Measurements from ENCODE around the gene ADAR. TPM values are rescaled to one million over a fixed set of nuclear protein-coding genes. Genes with fewer than 3 reads are reported as not detected.

ADAR gene
- total RNA-seq, 1 experiment from 2014 or later = 190 TPM

DNA sequence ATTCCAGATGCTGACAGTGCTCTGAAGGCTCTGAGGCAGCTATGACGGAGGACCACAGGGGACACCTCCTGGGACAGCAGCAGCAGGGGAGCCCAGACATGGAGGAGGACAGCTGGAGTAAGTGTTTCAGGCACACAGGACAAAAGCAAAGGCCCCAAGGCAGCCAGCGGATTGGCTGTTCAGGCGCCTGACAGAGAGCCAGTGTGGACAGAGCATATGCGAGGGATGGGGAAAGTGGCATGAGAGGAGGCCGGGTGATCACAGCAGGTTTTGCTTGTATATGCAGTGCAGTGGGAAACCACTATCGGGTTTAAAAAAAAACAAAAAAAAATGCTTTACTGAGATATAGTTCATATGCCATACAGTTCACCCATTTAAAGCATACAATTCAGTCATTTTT lies 21.3 kb downstream of the ADAR start:
- DNase-seq = no peak
- no peaks in the 10 kb centered on the region for H3K27me3 Mint-ChIP-seq (ENCODE audit: insufficient read depth, unreplicated experiment)
- Histone ChIP-seq H3K4me1 (no peaks in the 10 kb centered on the region), H3K9me3 (no peaks in the 10 kb centered on the region), H3K4me3 (ENCODE audit: low read depth, low read length) (no peak overlapping the region), H3K27me3 (replicated peaks; ENCODE audit: control insufficient read depth, insufficient read depth, low read length) (no peaks in the 10 kb centered on the region), H3K36me3 (ENCODE audit: control insufficient read depth, insufficient read depth, low read length) (peaks cover 9% of the 10 kb centered on the region)
- no peak overlapping the region for H3K4me3 Mint-ChIP-seq (ENCODE audit: unreplicated experiment)
- H3K4me1 Mint-ChIP-seq (ENCODE audit: low read depth, unreplicated experiment) = no peaks in the 10 kb centered on the region
- peaks cover 91% of the 10 kb centered on the region for H3K36me3 Mint-ChIP-seq (ENCODE audit: insufficient read depth, unreplicated experiment)
- no peak overlapping the region for H3K27ac Mint-ChIP-seq (ENCODE audit: unreplicated experiment)
- CTCF ChIA-PET = no interaction called here
- H3K9me3 Mint-ChIP-seq (ENCODE audit: unreplicated experiment) = no peaks in the 10 kb centered on the region
- TF ChIP-seq CTCF (IDR thresholded peaks at IDR 0.05; ENCODE audit: insufficient read depth in 1 of 2, low read depth in 1 of 2, low read length in 1 of 2, severe bottlenecking in 1 of 2, unreplicated experiment in 1 of 2) = no peak
- POLR2A ChIA-PET = no interaction called here
- intact Hi-C loops (cut with micrococcal nuclease; ENCODE audit: unreplicated experiment) = no loop called here
- BruUV-seq (replicated peaks) = no TSS peak

DNA sequence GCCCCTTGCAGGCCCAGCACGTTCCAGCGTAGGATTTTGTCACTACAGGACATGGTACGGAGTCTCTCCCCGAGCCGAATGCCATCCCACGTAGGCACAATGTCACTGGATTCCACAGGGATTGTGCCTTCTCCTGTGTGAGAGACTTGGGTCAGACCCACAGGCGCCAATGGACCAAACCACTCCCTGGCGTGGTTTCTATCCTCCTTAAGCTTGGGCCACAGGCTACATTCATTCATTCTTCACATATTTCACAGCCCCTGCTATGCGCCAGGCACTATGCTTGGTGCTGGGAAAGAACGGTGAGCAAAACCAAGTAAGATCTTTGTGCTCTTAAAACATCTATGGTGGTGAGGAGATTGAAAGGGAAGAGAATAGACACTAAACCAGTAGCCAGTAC lies 21.8 kb downstream of the ADAR start:
- CTCF ChIA-PET = no interaction called here
- Mint-ChIP-seq H3K4me1 (ENCODE audit: low read depth, unreplicated experiment) (no peaks in the 10 kb centered on the region), H3K27me3 (ENCODE audit: insufficient read depth, unreplicated experiment) (no peaks in the 10 kb centered on the region), H3K27ac (ENCODE audit: unreplicated experiment) (no peak overlapping the region), H3K4me3 (ENCODE audit: unreplicated experiment) (no peak overlapping the region), H3K36me3 (ENCODE audit: insufficient read depth, unreplicated experiment) (peaks cover 90% of the 10 kb centered on the region), H3K9me3 (ENCODE audit: unreplicated experiment) (no peaks in the 10 kb centered on the region)
- no peak for DNase-seq
- no peak for TF ChIP-seq CTCF (IDR thresholded peaks at IDR 0.05; ENCODE audit: insufficient read depth in 1 of 2, low read depth in 1 of 2, low read length in 1 of 2, severe bottlenecking in 1 of 2, unreplicated experiment in 1 of 2)
- Histone ChIP-seq H3K4me1 (no peaks in the 10 kb centered on the region), H3K27me3 (replicated peaks; ENCODE audit: control insufficient read depth, insufficient read depth, low read length) (no peaks in the 10 kb centered on the region), H3K4me3 (ENCODE audit: low read depth, low read length) (no peak overlapping the region), H3K9me3 (no peaks in the 10 kb centered on the region), H3K36me3 (ENCODE audit: control insufficient read depth, insufficient read depth, low read length) (peaks cover 7% of the 10 kb centered on the region)
- POLR2A ChIA-PET = no interaction called here
- intact Hi-C loops (cut with micrococcal nuclease; ENCODE audit: unreplicated experiment) = no loop called here
- BruUV-seq (replicated peaks) = no TSS peak

- Mint-ChIP-seq H3K36me3 (ENCODE audit: insufficient read depth, unreplicated experiment) (peaks cover 90% of the 10 kb centered on the region), H3K4me3 (ENCODE audit: unreplicated experiment) (no peak overlapping the region), H3K27me3 (ENCODE audit: insufficient read depth, unreplicated experiment) (no peaks in the 10 kb centered on the region), H3K27ac (ENCODE audit: unreplicated experiment) (no peak overlapping the region), H3K4me1 (ENCODE audit: low read depth, unreplicated experiment) (no peaks in the 10 kb centered on the region), H3K9me3 (ENCODE audit: unreplicated experiment) (no peaks in the 10 kb centered on the region)
- DNase-seq = no peak
- Histone ChIP-seq H3K4me1 (no peaks in the 10 kb centered on the region), H3K27me3 (replicated peaks; ENCODE audit: control insufficient read depth, insufficient read depth, low read length) (no peaks in the 10 kb centered on the region), H3K9me3 (no peaks in the 10 kb centered on the region), H3K36me3 (ENCODE audit: control insufficient read depth, insufficient read depth, low read length) (peaks cover 4% of the 10 kb centered on the region; the same call in 1 of the 2 replicates), H3K4me3 (ENCODE audit: low read depth, low read length) (no peak overlapping the region)
- intact Hi-C loops (cut with micrococcal nuclease; ENCODE audit: unreplicated experiment) = no loop called here
- BruUV-seq (replicated peaks) = no TSS peak
- ChIA-PET POLR2A (no interaction called here), CTCF (no interaction called here)
- TF ChIP-seq CTCF (IDR thresholded peaks at IDR 0.05; ENCODE audit: insufficient read depth in 1 of 2, low read depth in 1 of 2, low read length in 1 of 2, severe bottlenecking in 1 of 2, unreplicated experiment in 1 of 2) = no peak
Measured at GRCh38 chr1:154584267-154584994, 23.6 kb downstream of the ADAR start.
